CD4-positive, alpha-beta T cell (primary cell): ENCODE results near the gene HES4. TPM values are rescaled to one million over a fixed set of nuclear protein-coding genes. Genes with fewer than 3 reads are reported as not detected.
A peak's percentile ranks its signal among the peaks of the same experiment; 100 is the strongest.
"Not testable (repeated sequence)": the region's sequence is repeated elsewhere in the genome, so short reads cannot be mapped to it uniquely, and the experiment has no call there.

Experiments used
- ATAC-seq: fragments of 200-7000 bp; cut with Tn5 transposase; one replicate; pipeline ENCODE4 v1.10.0; 2022; ENCODE audit warnings: mild to moderate bottlenecking; ENCODE audit not compliant: poor library complexity
- CTCF ChIA-PET: fragments of 350-600 bp; sonication (Branson Sonifier 250); formaldehyde crosslinking; loops from one replicate; lab custom pipeline; 2021; ENCODE audit warnings: antibody characterized with exemption, inconsistent platforms; lab: Charles Lee
- POLR2A ChIA-PET: fragments of 350-600 bp; sonication (Branson Sonifier 250); formaldehyde crosslinking; loops from one replicate; lab custom pipeline; 2021; ENCODE audit warnings: antibody characterized with exemption, inconsistent platforms; lab: Charles Lee
- DNase-seq, 14 experiments: peaks; one replicate each; pipeline ENCODE4 v3.0.0-alpha.2; 2013 to 2020; ENCODE audit warnings: mixed read lengths in 2 of 14
- H3K27ac ChIP-seq, 2 donors: one replicate each; pipeline versions ENCODE4 v1.5.1 to v1.7.0; 2013; ENCODE audit warnings: low read length in 2 of 2, low read depth in 1 of 2, mild to moderate bottlenecking in 1 of 2
- H3K27me3 ChIP-seq, 2 experiments: 1 replicate in 1 of 2; 2 replicates in 1 of 2; pipeline versions ENCODE4 v1.6.1 to v1.7.0; 2013; ENCODE audit warnings: low read length in 2 of 2, control low read depth in 1 of 2, mild to moderate bottlenecking in 1 of 2, moderate library complexity in 1 of 2; ENCODE audit not compliant: insufficient read depth in 2 of 2, control insufficient read depth in 1 of 2
- H3K36me3 ChIP-seq: one replicate; pipeline ENCODE4 v1.6.1; 2013; ENCODE audit warnings: low read length, control low read depth; ENCODE audit not compliant: insufficient read depth
- H3K4me1 ChIP-seq: one replicate; pipeline ENCODE4 v1.6.1; 2013; ENCODE audit warnings: low read length, control low read depth; ENCODE audit not compliant: insufficient read depth
- H3K4me3 ChIP-seq: one replicate; pipeline ENCODE4 v1.5.1; 2013; ENCODE audit warnings: mild to moderate bottlenecking, low read length, moderate library complexity
- H3K9me3 ChIP-seq, 2 experiments: 1 replicate in 1 of 2; 2 replicates in 1 of 2; pipeline versions ENCODE4 v1.6.1 to v1.7.0; 2013; ENCODE audit warnings: low read length in 2 of 2, mild to moderate bottlenecking in 2 of 2, control low read depth in 1 of 2, moderate library complexity in 1 of 2; ENCODE audit not compliant: control insufficient read depth in 1 of 2, insufficient read depth in 1 of 2
- H3K27ac Mint-ChIP-seq: one replicate; pipeline ENCODE4 v1.8.0; 2020; ENCODE audit warnings: mixed read lengths
- H3K27me3 Mint-ChIP-seq: one replicate; pipeline ENCODE4 v1.8.0; 2021; ENCODE audit warnings: mixed read lengths
- H3K36me3 Mint-ChIP-seq: one replicate; pipeline ENCODE4 v1.8.0; 2021; ENCODE audit warnings: low read depth, mixed read lengths
- H3K4me1 Mint-ChIP-seq: one replicate; pipeline ENCODE4 v1.8.0; 2021; ENCODE audit warnings: low read depth, mixed read lengths
- H3K4me3 Mint-ChIP-seq: one replicate; pipeline ENCODE4 v1.8.0; 2020; ENCODE audit warnings: mild to moderate bottlenecking, mixed read lengths
- H3K9me3 Mint-ChIP-seq: one replicate; pipeline ENCODE4 v1.8.0; 2020; ENCODE audit warnings: mixed read lengths
- intact Hi-C, 2 experiments: fragments of 100-400 bp; cut with DNase I in 1 of 2; cut with micrococcal nuclease in 1 of 2; formaldehyde crosslinking; loops; one replicate each; pipeline versions ENCODE4 v1.15.1 to v1.9.0; 2023 to 2025; cut with DNase I, micrococcal nuclease
- total RNA-seq, 174 experiments: library from RNA in 2 of 174; stranded (reverse) in 2 of 174; gene quantifications; one replicate each; pipeline ENCODE4 v1.2.3 and lab custom pipeline; 2021 to 2026
- TF ChIP-seq, protein P1 (sequence below): fragments of 200-600 bp; IDR thresholded peaks from one replicate; pipeline ENCODE4 v1.8.0; 2022; ENCODE audit warnings: antibody characterized with exemption, mild to moderate bottlenecking

HES4 gene
- total RNA-seq, 2 experiments from 2014 or later, result 29.0 to 30.9 TPM

DNA sequence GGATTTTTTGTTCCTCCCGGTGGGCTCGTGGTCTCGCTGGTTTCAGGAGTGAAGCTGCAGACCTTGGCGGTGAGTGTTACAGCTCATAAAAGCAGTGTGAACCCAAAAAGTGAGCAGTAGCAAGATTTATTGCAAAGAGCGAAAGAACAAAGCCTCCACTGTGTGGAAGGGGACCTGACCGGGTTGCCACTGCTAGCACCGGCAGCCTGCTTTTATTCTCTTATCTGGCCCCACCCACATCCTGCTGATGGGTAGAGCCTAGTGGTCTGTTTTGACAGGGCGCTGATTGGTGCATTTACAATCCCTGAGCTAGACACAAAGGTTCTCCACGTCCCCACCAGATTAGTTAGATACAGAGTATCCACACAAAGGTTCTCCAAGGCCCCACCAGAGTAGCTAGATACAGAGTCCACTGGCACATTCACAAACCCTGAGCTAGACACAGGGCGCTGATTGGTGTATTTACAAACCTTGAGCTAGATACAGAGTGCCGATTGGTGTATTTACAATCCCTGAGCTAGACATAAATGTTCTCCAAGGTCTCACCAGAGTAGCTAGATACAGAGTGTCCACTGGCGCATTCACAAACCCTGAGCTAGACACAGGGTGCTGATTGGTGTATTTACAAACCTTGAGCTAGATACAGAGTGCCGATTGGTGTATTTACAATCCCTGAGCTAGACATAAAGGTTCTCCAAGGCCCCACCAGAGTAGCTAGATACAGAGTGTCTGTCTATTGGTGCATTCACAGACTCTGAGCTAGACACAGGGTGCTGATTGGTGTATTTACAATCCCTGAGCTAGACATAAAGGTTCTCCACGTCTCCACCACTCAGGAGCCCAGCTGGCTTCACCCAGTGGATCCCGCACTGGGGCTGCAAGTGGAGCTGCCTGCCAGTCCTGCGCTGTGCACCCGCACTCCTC, 17.8 kb upstream of the HES4 start:
- H3K27ac Mint-ChIP-seq, result peak overlapping the region; percentile 63
- H3K9me3 Mint-ChIP-seq, DNase-seq, H3K4me3 ChIP-seq, H3K9me3 ChIP-seq, H3K36me3 Mint-ChIP-seq, H3K27ac ChIP-seq, H3K27me3 ChIP-seq, H3K27me3 Mint-ChIP-seq, H3K36me3 ChIP-seq, ATAC-seq: not testable (repeated sequence)
- intact Hi-C loops, result loop anchor here in 1 of 2 experiments (2.0 kb wide), 1 partner anchor 51 kb away; no protein-coding TSS in a partner anchor
- POLR2A ChIA-PET, result interaction anchor here (2.1 kb wide), 1 partner anchor 16 kb away, joined by 11 read pairs; no protein-coding TSS in a partner anchor
- CTCF ChIA-PET, result interaction anchor here (1.2 kb wide), 1 partner anchor 104 kb away, joined by 4 read pairs; no protein-coding TSS in a partner anchor
- H3K4me1 ChIP-seq, result peaks cover 50% of the 10 kb centered on the region
- H3K4me1 Mint-ChIP-seq, result peaks cover 33% of the 10 kb centered on the region
- peak overlapping the region; percentile 70 for H3K4me3 Mint-ChIP-seq

DNA sequence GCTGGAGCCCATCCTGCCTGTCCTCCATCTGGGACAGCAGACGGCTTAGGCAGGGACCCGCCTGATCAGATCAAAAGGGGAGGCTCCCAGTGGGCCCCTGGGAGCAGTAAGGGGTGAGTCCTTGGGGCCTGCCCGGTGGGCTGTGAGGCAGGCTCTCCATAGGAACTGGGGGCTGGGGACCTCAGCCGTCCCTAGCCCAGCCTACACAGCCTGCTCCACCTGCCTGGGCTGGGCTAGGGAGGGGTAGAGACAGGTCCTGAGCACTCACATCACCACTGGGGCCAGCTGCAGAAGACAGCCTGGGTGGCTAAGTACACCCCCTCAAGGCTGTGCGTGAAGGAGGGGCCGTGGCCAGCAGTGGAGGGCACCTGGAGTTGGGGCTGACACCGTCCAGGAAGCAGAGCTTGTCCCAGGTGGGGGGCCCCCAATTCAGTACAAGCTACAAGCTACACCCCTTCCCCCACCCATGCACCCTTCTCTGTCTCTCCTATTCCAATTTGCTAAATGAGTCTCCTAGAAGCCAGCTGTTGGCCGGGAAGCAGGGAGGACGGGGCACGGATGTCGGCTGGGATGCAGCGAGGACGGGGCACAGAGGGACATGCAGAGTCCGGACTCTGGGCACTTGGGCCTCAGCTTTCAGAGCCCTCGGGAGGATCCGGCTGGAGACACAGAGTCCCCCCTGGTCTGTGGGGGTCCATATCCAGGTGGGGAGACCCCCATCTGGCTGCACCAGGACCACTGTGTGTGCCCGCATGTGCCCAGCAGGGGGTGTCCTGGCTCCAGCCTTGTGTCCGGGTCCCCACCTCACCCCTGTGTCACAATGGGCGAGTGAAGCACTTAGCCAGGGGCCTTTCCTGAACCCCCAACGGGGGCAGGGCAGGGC, 15.1 kb upstream of the HES4 start:
- ATAC-seq (no peak), DNase-seq (no peak)
- TF ChIP-seq, protein P1, sequence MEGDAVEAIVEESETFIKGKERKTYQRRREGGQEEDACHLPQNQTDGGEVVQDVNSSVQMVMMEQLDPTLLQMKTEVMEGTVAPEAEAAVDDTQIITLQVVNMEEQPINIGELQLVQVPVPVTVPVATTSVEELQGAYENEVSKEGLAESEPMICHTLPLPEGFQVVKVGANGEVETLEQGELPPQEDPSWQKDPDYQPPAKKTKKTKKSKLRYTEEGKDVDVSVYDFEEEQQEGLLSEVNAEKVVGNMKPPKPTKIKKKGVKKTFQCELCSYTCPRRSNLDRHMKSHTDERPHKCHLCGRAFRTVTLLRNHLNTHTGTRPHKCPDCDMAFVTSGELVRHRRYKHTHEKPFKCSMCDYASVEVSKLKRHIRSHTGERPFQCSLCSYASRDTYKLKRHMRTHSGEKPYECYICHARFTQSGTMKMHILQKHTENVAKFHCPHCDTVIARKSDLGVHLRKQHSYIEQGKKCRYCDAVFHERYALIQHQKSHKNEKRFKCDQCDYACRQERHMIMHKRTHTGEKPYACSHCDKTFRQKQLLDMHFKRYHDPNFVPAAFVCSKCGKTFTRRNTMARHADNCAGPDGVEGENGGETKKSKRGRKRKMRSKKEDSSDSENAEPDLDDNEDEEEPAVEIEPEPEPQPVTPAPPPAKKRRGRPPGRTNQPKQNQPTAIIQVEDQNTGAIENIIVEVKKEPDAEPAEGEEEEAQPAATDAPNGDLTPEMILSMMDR, result no peak
- peaks cover 31% of the 10 kb centered on the region for H3K4me1 Mint-ChIP-seq
- POLR2A ChIA-PET, result interaction anchor here (1.0 to 1.3 kb wide), 2 partner anchors 101 to 392 kb away, joined by 3 to 4 read pairs; partner anchors contain the start of genes C1orf159 and MRPL20
- peak overlapping the region; percentile 94 for H3K4me3 Mint-ChIP-seq
- H3K27me3 Mint-ChIP-seq, result no peaks in the 10 kb centered on the region
- H3K27ac Mint-ChIP-seq, result peak overlapping the region; percentile 88
- peak overlapping the region; percentile 87 for H3K4me3 ChIP-seq
- no peaks in the 10 kb centered on the region for H3K27me3 ChIP-seq
- H3K9me3 ChIP-seq, result no peaks in the 10 kb centered on the region
- intact Hi-C loops, result no loop called here
- CTCF ChIA-PET, result interaction anchor here (1.7 kb wide), 1 partner anchor 18 kb away, joined by 3 read pairs; no protein-coding TSS in a partner anchor
- peak overlapping the region in 1 of 2 donors; percentile 90 for H3K27ac ChIP-seq
- peaks cover 30% of the 10 kb centered on the region for H3K4me1 ChIP-seq
- H3K9me3 Mint-ChIP-seq, result no peaks in the 10 kb centered on the region
- peaks cover 6% of the 10 kb centered on the region for H3K36me3 Mint-ChIP-seq
- no peaks in the 10 kb centered on the region for H3K36me3 ChIP-seq

DNA sequence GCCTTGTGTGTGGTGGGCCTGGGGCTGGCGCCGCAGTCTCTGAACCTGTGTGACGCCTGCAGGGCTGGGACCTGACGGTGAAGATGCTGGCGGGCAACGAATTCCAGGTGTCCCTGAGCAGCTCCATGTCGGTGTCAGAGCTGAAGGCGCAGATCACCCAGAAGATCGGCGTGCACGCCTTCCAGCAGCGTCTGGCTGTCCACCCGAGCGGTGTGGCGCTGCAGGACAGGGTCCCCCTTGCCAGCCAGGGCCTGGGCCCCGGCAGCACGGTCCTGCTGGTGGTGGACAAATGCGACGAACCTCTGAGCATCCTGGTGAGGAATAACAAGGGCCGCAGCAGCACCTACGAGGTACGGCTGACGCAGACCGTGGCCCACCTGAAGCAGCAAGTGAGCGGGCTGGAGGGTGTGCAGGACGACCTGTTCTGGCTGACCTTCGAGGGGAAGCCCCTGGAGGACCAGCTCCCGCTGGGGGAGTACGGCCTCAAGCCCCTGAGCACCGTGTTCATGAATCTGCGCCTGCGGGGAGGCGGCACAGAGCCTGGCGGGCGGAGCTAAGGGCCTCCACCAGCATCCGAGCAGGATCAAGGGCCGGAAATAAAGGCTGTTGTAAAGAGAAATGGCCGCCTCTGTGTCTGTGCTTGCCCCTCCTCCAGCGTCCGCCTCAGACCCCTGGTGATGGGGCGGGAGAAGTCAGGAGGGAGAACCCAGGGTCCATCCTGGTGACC, 14.2 kb upstream of the HES4 start:
- DNase-seq (peak in 8 of 14 experiments; percentile 31 to 60 (median 49)), ATAC-seq (no peak)
- Histone ChIP-seq H3K4me1 (peaks cover 29% of the 10 kb centered on the region), H3K9me3 (peaks cover 0 to 3% of the 10 kb centered on the region in 2 experiments), H3K36me3 (no peaks in the 10 kb centered on the region), H3K4me3 (peak overlapping the region; percentile 87), H3K27me3 (no peaks in the 10 kb centered on the region), H3K27ac (peak overlapping the region; percentile 89 to 90)
- peak overlapping the region; percentile 94 for H3K4me3 Mint-ChIP-seq
- ChIA-PET POLR2A (interaction anchor here (0.6 to 1.8 kb wide), 8 partner anchors 10 to 393 kb away, joined by 3 to 7 read pairs (median 4); partner anchors contain the start of genes C1orf159, HES4 and MRPL20), CTCF (interaction anchor here (0.6 to 2.7 kb wide), 4 partner anchors 13 to 97 kb away, joined by 3 to 13 read pairs (median 6); no protein-coding TSS in a partner anchor)
- peaks cover 6% of the 10 kb centered on the region for H3K36me3 Mint-ChIP-seq
- TF ChIP-seq, protein P1, result no peak
- peaks cover 31% of the 10 kb centered on the region for H3K4me1 Mint-ChIP-seq
- no peaks in the 10 kb centered on the region for H3K9me3 Mint-ChIP-seq
- intact Hi-C loops, result no loop called here
- H3K27ac Mint-ChIP-seq, result peak overlapping the region; percentile 88
- H3K27me3 Mint-ChIP-seq, result peaks cover 1% of the 10 kb centered on the region
